ENCODE results near the gene ADGRL2. TPM values are rescaled to one million over a fixed set of nuclear protein-coding genes. Genes with fewer than 3 reads are reported as not detected.

Gene ADGRL2
- 100 to 1,000 TPM in 1 of 2 donors, 10 to 100 TPM in 1; 83.1 to 121 TPM for total RNA-seq

- Histone ChIP-seq H3K4me1 (peaks cover 0 to 31% of the 10 kb centered on the region in 2 donors), H3K27me3 (no peaks in the 10 kb centered on the region), H3K9me3 (no peaks in the 10 kb centered on the region), H3K4me3 (peak within 1 kb of the TSS; percentile 90 to 93), H3K36me3 (no peaks in the 10 kb centered on the region), H3K27ac (peak within 1 kb of the TSS; percentile 97 to 98)
- no peak for TF ChIP-seq CTCF (IDR thresholded peaks at IDR 0.05)
- peak; percentile 81 for DNase-seq (ENCODE audit: low spot score)
These were observed at the start of gene ADGRL2 for GRCh38 chr1:81800695-81801650. Gene ADGRL2, plus strand, starts transcription at chr1:81800934. Its CDS starts 36,051 bp downstream, at chr1:81836985.

GRCh38 chr1:81752840-81753239 lies 47.9 kb upstream of the ADGRL2 start:
- no peak for TF ChIP-seq CTCF (IDR thresholded peaks at IDR 0.05)
- H3K4me3 ChIP-seq: no peak overlapping the region
- H3K27ac ChIP-seq: no peak overlapping the region
- H3K27me3 ChIP-seq: no peaks in the 10 kb centered on the region
- peaks cover 0 to 9% of the 10 kb centered on the region in 2 donors for H3K4me1 ChIP-seq
- no peak for DNase-seq (ENCODE audit: low spot score)
- no peaks in the 10 kb centered on the region for H3K9me3 ChIP-seq
- H3K36me3 ChIP-seq: no peaks in the 10 kb centered on the region

- no peak for DNase-seq (ENCODE audit: low spot score)
- TF ChIP-seq CTCF (IDR thresholded peaks at IDR 0.05): no peak
These were observed 46.3 kb upstream of the ADGRL2 start for GRCh38 chr1:81754424-81754823.

GRCh38 chr1:81756872-81757271 lies 43.9 kb upstream of the ADGRL2 start:
- Histone ChIP-seq H3K4me1 (peaks cover 0 to 22% of the 10 kb centered on the region in 2 donors), H3K36me3 (no peaks in the 10 kb centered on the region), H3K9me3 (no peaks in the 10 kb centered on the region), H3K4me3 (no peak overlapping the region), H3K27me3 (no peaks in the 10 kb centered on the region), H3K27ac (no peak overlapping the region)
- TF ChIP-seq CTCF (IDR thresholded peaks at IDR 0.05): no peak
- no peak for DNase-seq (ENCODE audit: low spot score)

More at GRCh38 chr1:81754424-81754823, 46.3 kb upstream of the ADGRL2 start:
- Histone ChIP-seq H3K4me1 (peaks cover 0 to 16% of the 10 kb centered on the region in 2 donors), H3K4me3 (no peak overlapping the region), H3K36me3 (no peaks in the 10 kb centered on the region), H3K9me3 (no peaks in the 10 kb centered on the region), H3K27ac (no peak overlapping the region), H3K27me3 (no peaks in the 10 kb centered on the region)

- H3K4me3 ChIP-seq: no peak overlapping the region
These were observed 43.2 kb upstream of the ADGRL2 start for GRCh38 chr1:81757398-81758020.

More at GRCh38 chr1:81757398-81758020, 43.2 kb upstream of the ADGRL2 start:
- Histone ChIP-seq H3K9me3 (no peaks in the 10 kb centered on the region), H3K36me3 (no peaks in the 10 kb centered on the region), H3K4me1 (peaks cover 0 to 22% of the 10 kb centered on the region in 2 donors), H3K27ac (no peak overlapping the region), H3K27me3 (no peaks in the 10 kb centered on the region)
- no peak for TF ChIP-seq CTCF (IDR thresholded peaks at IDR 0.05)
- DNase-seq (ENCODE audit: low spot score): no peak
